ENCODE results near the gene GLS2. TPM values are rescaled to one million over a fixed set of nuclear protein-coding genes. Genes with fewer than 3 reads are reported as not detected.
A peak's percentile ranks its signal among the peaks of the same experiment; 100 is the strongest.

Gene GLS2
- total RNA-seq, 1 experiment from 2014 or later: 1.3 TPM

DNA sequence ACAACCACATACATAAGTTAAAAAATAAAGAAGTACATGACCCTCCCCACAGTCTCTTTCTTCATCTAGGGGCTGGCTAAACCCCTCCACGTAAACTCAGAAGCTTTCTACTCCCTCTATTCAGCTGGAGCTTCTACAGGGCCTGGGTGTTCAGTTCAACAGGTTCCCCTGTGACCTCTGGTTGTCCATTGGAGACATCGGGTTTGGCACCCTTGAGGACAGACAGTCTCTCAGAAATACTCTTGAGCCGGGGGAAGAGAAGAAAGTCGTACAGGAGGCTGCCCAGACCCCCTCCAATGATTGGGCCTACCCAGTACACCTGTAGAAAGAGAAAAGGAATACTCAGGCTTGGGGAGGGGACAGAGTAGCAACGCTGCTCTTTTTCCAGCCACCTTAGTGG, 36.8 kb downstream of the GLS2 start:
- H3K27ac ChIP-seq (ENCODE audit: low read length): no peak overlapping the region
- POLR2A ChIA-PET: no interaction called here
- no TSS peak for BruUV-seq (replicated peaks)
- CTCF ChIA-PET: interaction anchor here (0.7 kb wide), 1 partner anchor 13 kb away, joined by 12 read pairs; no protein-coding TSS in a partner anchor
- DNase-seq (ENCODE audit: low read depth, low spot score) (no peak), ATAC-seq (no peak)
- intact Hi-C loops (cut with micrococcal nuclease; ENCODE audit: unreplicated experiment) (no loop called here), in situ Hi-C loops (cut with HindIII; ENCODE audit: low pct_unique_long_range_greater_than_20kb, low sequenced_read_pairs) (no loop called here)
- H3K36me3 ChIP-seq (ENCODE audit: control insufficient read depth, insufficient read depth, low read length): no peaks in the 10 kb centered on the region
- no peaks in the 10 kb centered on the region for H3K9me3 ChIP-seq (ENCODE audit: control insufficient read depth, insufficient read depth, low read depth, low read length)
- H3K4me3 ChIP-seq (ENCODE audit: low read depth in 2 of 2, low read length in 2 of 2): no peak overlapping the region
- H3K27me3 ChIP-seq (ENCODE audit: control insufficient read depth, insufficient read depth, low read length): no peaks in the 10 kb centered on the region
- H3K4me1 ChIP-seq (ENCODE audit: control insufficient read depth, insufficient read depth, low read length): 0 out of 2 replicates have a peak, but pooled peaks cover 5% of the 10 kb centered on the region
- TF ChIP-seq, protein P1, sequence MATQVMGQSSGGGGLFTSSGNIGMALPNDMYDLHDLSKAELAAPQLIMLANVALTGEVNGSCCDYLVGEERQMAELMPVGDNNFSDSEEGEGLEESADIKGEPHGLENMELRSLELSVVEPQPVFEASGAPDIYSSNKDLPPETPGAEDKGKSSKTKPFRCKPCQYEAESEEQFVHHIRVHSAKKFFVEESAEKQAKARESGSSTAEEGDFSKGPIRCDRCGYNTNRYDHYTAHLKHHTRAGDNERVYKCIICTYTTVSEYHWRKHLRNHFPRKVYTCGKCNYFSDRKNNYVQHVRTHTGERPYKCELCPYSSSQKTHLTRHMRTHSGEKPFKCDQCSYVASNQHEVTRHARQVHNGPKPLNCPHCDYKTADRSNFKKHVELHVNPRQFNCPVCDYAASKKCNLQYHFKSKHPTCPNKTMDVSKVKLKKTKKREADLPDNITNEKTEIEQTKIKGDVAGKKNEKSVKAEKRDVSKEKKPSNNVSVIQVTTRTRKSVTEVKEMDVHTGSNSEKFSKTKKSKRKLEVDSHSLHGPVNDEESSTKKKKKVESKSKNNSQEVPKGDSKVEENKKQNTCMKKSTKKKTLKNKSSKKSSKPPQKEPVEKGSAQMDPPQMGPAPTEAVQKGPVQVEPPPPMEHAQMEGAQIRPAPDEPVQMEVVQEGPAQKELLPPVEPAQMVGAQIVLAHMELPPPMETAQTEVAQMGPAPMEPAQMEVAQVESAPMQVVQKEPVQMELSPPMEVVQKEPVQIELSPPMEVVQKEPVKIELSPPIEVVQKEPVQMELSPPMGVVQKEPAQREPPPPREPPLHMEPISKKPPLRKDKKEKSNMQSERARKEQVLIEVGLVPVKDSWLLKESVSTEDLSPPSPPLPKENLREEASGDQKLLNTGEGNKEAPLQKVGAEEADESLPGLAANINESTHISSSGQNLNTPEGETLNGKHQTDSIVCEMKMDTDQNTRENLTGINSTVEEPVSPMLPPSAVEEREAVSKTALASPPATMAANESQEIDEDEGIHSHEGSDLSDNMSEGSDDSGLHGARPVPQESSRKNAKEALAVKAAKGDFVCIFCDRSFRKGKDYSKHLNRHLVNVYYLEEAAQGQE (IDR thresholded peaks at IDR 0.05; ENCODE audit: insufficient read depth in 1 of 2, low read depth in 2 of 2, low read length in 1 of 2): no peak
- TF ChIP-seq SIN3A (IDR thresholded peaks at IDR 0.05; ENCODE audit: borderline replicate concordance, insufficient read depth, low read depth, low read length) (no peak), POLR2AphosphoS5 (IDR thresholded peaks at IDR 0.05; ENCODE audit: low read depth, low read length) (no peak), TCF7L2 (IDR thresholded peaks at IDR 0.05; ENCODE audit: low read depth, low read length) (no peak)
- TF ChIP-seq, protein P2, sequence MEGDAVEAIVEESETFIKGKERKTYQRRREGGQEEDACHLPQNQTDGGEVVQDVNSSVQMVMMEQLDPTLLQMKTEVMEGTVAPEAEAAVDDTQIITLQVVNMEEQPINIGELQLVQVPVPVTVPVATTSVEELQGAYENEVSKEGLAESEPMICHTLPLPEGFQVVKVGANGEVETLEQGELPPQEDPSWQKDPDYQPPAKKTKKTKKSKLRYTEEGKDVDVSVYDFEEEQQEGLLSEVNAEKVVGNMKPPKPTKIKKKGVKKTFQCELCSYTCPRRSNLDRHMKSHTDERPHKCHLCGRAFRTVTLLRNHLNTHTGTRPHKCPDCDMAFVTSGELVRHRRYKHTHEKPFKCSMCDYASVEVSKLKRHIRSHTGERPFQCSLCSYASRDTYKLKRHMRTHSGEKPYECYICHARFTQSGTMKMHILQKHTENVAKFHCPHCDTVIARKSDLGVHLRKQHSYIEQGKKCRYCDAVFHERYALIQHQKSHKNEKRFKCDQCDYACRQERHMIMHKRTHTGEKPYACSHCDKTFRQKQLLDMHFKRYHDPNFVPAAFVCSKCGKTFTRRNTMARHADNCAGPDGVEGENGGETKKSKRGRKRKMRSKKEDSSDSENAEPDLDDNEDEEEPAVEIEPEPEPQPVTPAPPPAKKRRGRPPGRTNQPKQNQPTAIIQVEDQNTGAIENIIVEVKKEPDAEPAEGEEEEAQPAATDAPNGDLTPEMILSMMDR (IDR thresholded peaks at IDR 0.05): no peak

DNA sequence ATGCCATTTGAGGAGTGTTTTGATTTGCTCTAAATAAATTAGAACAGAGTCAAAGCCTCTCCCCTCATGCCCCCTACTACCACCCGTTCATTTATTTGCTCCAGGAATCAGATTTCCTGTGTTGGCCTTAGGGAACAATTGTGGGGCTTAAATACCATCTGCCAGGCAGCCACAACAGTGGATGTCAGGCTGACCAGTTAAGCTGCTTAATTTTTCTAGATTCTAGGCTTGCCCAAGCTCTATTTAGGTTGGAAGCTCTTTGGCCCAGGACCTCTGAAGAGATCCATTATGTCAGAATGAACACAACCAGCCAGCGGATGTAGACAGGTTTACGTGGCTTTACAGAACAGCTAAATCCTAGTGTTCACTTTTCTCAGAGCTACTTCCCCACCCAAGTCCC, 37.7 kb downstream of the GLS2 start:
- no peaks in the 10 kb centered on the region for H3K36me3 ChIP-seq (ENCODE audit: control insufficient read depth, insufficient read depth, low read length)
- CTCF ChIA-PET: interaction anchor here (0.5 to 0.7 kb wide), 2 partner anchors 14 to 234 kb away, joined by 11 to 12 read pairs; no protein-coding TSS in a partner anchor
- H3K4me3 ChIP-seq (ENCODE audit: low read depth in 2 of 2, low read length in 2 of 2): no peak overlapping the region
- H3K27me3 ChIP-seq (ENCODE audit: control insufficient read depth, insufficient read depth, low read length): no peaks in the 10 kb centered on the region
- peak overlapping the region; percentile 99; the same call in 1 of the 2 replicates for H3K27ac ChIP-seq (ENCODE audit: low read length)
- DNase-seq (ENCODE audit: low read depth, low spot score) (no peak), ATAC-seq (no peak)
- in situ Hi-C loops (cut with HindIII; ENCODE audit: low pct_unique_long_range_greater_than_20kb, low sequenced_read_pairs): no loop called here
- H3K4me1 ChIP-seq (ENCODE audit: control insufficient read depth, insufficient read depth, low read length): 0 out of 2 replicates have a peak, but pooled peaks cover 5% of the 10 kb centered on the region
- no TSS peak for BruUV-seq (replicated peaks)
- POLR2A ChIA-PET: no interaction called here
- TF ChIP-seq, protein P1 (IDR thresholded peaks at IDR 0.05; ENCODE audit: insufficient read depth in 1 of 2, low read depth in 2 of 2, low read length in 1 of 2): no peak
- TF ChIP-seq SIN3A (IDR thresholded peaks at IDR 0.05; ENCODE audit: borderline replicate concordance, insufficient read depth, low read depth, low read length) (no peak), POLR2AphosphoS5 (IDR thresholded peaks at IDR 0.05; ENCODE audit: low read depth, low read length) (no peak), TCF7L2 (IDR thresholded peaks at IDR 0.05; ENCODE audit: low read depth, low read length) (no peak)
- TF ChIP-seq, protein P2 (IDR thresholded peaks at IDR 0.05): no peak
- no peaks in the 10 kb centered on the region for H3K9me3 ChIP-seq (ENCODE audit: control insufficient read depth, insufficient read depth, low read depth, low read length)
- intact Hi-C loops (cut with micrococcal nuclease; ENCODE audit: unreplicated experiment): no loop called here
